Measurements from ENCODE around the gene PHF3. TPM values are rescaled to one million over a fixed set of nuclear protein-coding genes. Genes with fewer than 3 reads are reported as not detected.
"Not testable (repeated sequence)": the region's sequence is repeated elsewhere in the genome, so short reads cannot be mapped to it uniquely, and the experiment has no call there.

PHF3 gene
- total RNA-seq, 2 donors from 2014 or later: 43.8 to 68.9 TPM

- Histone ChIP-seq H3K9me3 (no peaks in the 10 kb centered on the region), H3K27ac (no peak overlapping the region), H3K4me1 (no peaks in the 10 kb centered on the region), H3K36me3 (no peaks in the 10 kb centered on the region), H3K4me3 (no peak overlapping the region), H3K27me3 (no peaks in the 10 kb centered on the region), H3K9ac (ENCODE audit: low read depth in 2 of 2, low read length in 2 of 2) (no peak overlapping the region)
- no peak for TF ChIP-seq CTCF (IDR thresholded peaks at IDR 0.05)
- intact Hi-C loops (cut with DNase I): no loop called here
- DNase-seq: no peak
Measured at GRCh38 chr6:63724721-63725120, 89.1 kb downstream of the PHF3 start.

- no peak for DNase-seq
- intact Hi-C loops (cut with DNase I): no loop called here
- Histone ChIP-seq H3K9me3 (no peaks in the 10 kb centered on the region), H3K36me3 (no peaks in the 10 kb centered on the region), H3K4me3 (no peak overlapping the region), H3K4me1 (no peaks in the 10 kb centered on the region), H3K27ac (no peak overlapping the region), H3K27me3 (no peaks in the 10 kb centered on the region), H3K9ac (ENCODE audit: low read depth in 2 of 2, low read length in 2 of 2) (no peak overlapping the region)
- TF ChIP-seq CTCF (IDR thresholded peaks at IDR 0.05): no peak
Measured at GRCh38 chr6:63730311-63730710, 94.7 kb downstream of the PHF3 start.

- Histone ChIP-seq H3K9ac (ENCODE audit: low read depth in 2 of 2, low read length in 2 of 2) (no peak overlapping the region), H3K9me3 (no peaks in the 10 kb centered on the region), H3K36me3 (no peaks in the 10 kb centered on the region), H3K27ac (no peak overlapping the region), H3K4me3 (no peak overlapping the region), H3K4me1 (no peaks in the 10 kb centered on the region), H3K27me3 (no peaks in the 10 kb centered on the region)
- TF ChIP-seq CTCF (IDR thresholded peaks at IDR 0.05): no peak
- DNase-seq: no peak
- intact Hi-C loops (cut with DNase I): no loop called here
Measured at GRCh38 chr6:63731930-63732329, 96.3 kb downstream of the PHF3 start.

GRCh38 chr6:63732336-63732735 lies 96.7 kb downstream of the PHF3 start:
- H3K4me3 ChIP-seq: no peak overlapping the region
- no peaks in the 10 kb centered on the region for H3K4me1 ChIP-seq
- intact Hi-C loops (cut with DNase I): no loop called here
- DNase-seq: no peak
- H3K36me3 ChIP-seq: no peaks in the 10 kb centered on the region
- TF ChIP-seq CTCF (IDR thresholded peaks at IDR 0.05): no peak
- H3K9me3 ChIP-seq: no peaks in the 10 kb centered on the region
- no peak overlapping the region for H3K27ac ChIP-seq
- no peak overlapping the region for H3K9ac ChIP-seq (ENCODE audit: low read depth in 2 of 2, low read length in 2 of 2)
- no peaks in the 10 kb centered on the region for H3K27me3 ChIP-seq

GRCh38 chr6:63734923-63735322 lies 99.3 kb downstream of the PHF3 start:
- Histone ChIP-seq H3K27ac (no peak overlapping the region), H3K9ac (ENCODE audit: low read depth in 2 of 2, low read length in 2 of 2) (no peak overlapping the region), H3K9me3 (no peaks in the 10 kb centered on the region), H3K4me3 (no peak overlapping the region), H3K27me3 (no peaks in the 10 kb centered on the region), H3K4me1 (no peaks in the 10 kb centered on the region), H3K36me3 (no peaks in the 10 kb centered on the region)
- intact Hi-C loops (cut with DNase I): no loop called here
- no peak for TF ChIP-seq CTCF (IDR thresholded peaks at IDR 0.05)
- no peak for DNase-seq

- H3K9me3 ChIP-seq; H3K27me3 ChIP-seq; H3K27ac ChIP-seq; DNase-seq; H3K36me3 ChIP-seq; H3K9ac ChIP-seq (ENCODE audit: low read depth in 2 of 2, low read length in 2 of 2); intact Hi-C loops (cut with DNase I); H3K4me3 ChIP-seq; H3K4me1 ChIP-seq: not testable (repeated sequence)
Measured at GRCh38 chr6:63738190-63738589, 102.6 kb downstream of the PHF3 start.

Measured in colonic mucosa (tissue), 4 donors.